A673 (cell line): ENCODE data around the gene AUNIP. TPM values are rescaled to one million over a fixed set of nuclear protein-coding genes. Genes with fewer than 3 reads are reported as not detected.

Source experiments
- BruUV-seq: library from RNA; stranded (reverse); fragments of 400-500 nt; replicated peaks from 2 replicates; lab custom pipeline; 2021; lab: Mats Ljungman, UMichigan
- CTCF ChIA-PET: fragments of 300-600 bp; sonication (Branson Sonifier 250); formaldehyde crosslinking; loops from one replicate; lab custom pipeline; 2022; ENCODE audit warnings: antibody characterized with exemption; lab: Charles Lee
- POLR2A ChIA-PET: fragments of 300-600 bp; sonication (Branson Sonifier 250); formaldehyde crosslinking; loops from one replicate; lab custom pipeline; 2022; ENCODE audit warnings: antibody characterized with exemption; ENCODE audit not compliant: low non-redundant PET; lab: Charles Lee
- DNase-seq: peaks from one replicate; pipeline ENCODE4 v3.0.0-alpha.2; 2015; ENCODE audit warnings: low spot score
- H3K27ac ChIP-seq: fragments of 200-600 bp; sonication (generic); 2 replicates; pipeline ENCODE4 v1.5.1; 2016; ENCODE audit warnings: mixed run types, low read depth, mild to moderate bottlenecking, mixed read lengths, antibody characterized with exemption, low read length; ENCODE audit not compliant: poor library complexity, severe bottlenecking
- H3K27me3 ChIP-seq: fragments of 200-600 bp; sonication (generic); replicated peaks from 2 replicates; pipeline ENCODE4 v1.6.1; 2017; ENCODE audit warnings: mixed run types, low read depth, mild to moderate bottlenecking, mixed read lengths, antibody characterized with exemption, low read length; ENCODE audit not compliant: insufficient read depth, poor library complexity
- H3K36me3 ChIP-seq: fragments of 200-600 bp; sonication (generic); 2 replicates; pipeline ENCODE4 v1.6.1; 2016; ENCODE audit warnings: mixed run types, mild to moderate bottlenecking, mixed read lengths, antibody characterized with exemption, low read length; ENCODE audit not compliant: insufficient read depth, poor library complexity, severe bottlenecking
- H3K4me1 ChIP-seq: fragments of 200-600 bp; sonication (generic); 2 replicates; pipeline ENCODE4 v1.6.1; 2017; ENCODE audit warnings: mixed run types, mild to moderate bottlenecking, mixed read lengths, antibody characterized with exemption, low read length; ENCODE audit not compliant: insufficient read depth, poor library complexity, severe bottlenecking
- H3K4me3 ChIP-seq: fragments of 200-600 bp; sonication (generic); 2 replicates; pipeline ENCODE4 v1.5.1; 2016; ENCODE audit warnings: low read depth, mixed run types, mild to moderate bottlenecking, mixed read lengths, low read length; ENCODE audit not compliant: poor library complexity, severe bottlenecking
- H3K9me3 ChIP-seq: fragments of 200-600 bp; sonication (generic); 2 replicates; pipeline ENCODE4 v1.6.1; 2016; ENCODE audit warnings: mixed run types, low read depth, mild to moderate bottlenecking, mixed read lengths, antibody characterized with exemption, low read length; ENCODE audit not compliant: poor library complexity, severe bottlenecking
- CTCF ChIP-seq: fragments of 300-800, 200-600 bp; sonication (generic); conservative IDR thresholded peaks from 2 replicates; pipeline ENCODE4 v1.5.1; 2017; ENCODE audit warnings: low read depth, mild to moderate bottlenecking, antibody characterized with exemption, low read length, moderate library complexity, mixed read lengths
- EZH2 ChIP-seq: fragments of 200-600 bp; sonication (generic); IDR thresholded peaks from 2 replicates; pipeline ENCODE4 v1.6.1; 2017; ENCODE audit warnings: borderline replicate concordance, low read depth, mild to moderate bottlenecking, mixed read lengths, antibody characterized with exemption, low read length; ENCODE audit not compliant: poor library complexity, severe bottlenecking
- intact Hi-C: fragments of 100-400 bp; cut with micrococcal nuclease; formaldehyde crosslinking; loops from one replicate; pipeline ENCODE4 v1.10.0; 2022; ENCODE audit not compliant: unreplicated experiment
- total RNA-seq: library from RNA; stranded (reverse); gene quantifications from 2 replicates; pipeline ENCODE4 v1.2.3, GENCODE V29; 2021

Gene AUNIP
- total RNA-seq, 1 experiment from 2014 or later = 18.9 TPM

GRCh38 chr1:25875856-25876692, 16.8 kb upstream of the AUNIP start:
- Histone ChIP-seq H3K4me1 (peaks cover 7% of the 10 kb centered on the region), H3K27ac (no peak overlapping the region), H3K27me3 (no peaks in the 10 kb centered on the region), H3K36me3 (no peaks in the 10 kb centered on the region), H3K9me3 (no peaks in the 10 kb centered on the region), H3K4me3 (peak overlapping the region; percentile 54)
- no TSS peak for BruUV-seq
- no peak for DNase-seq
- intact Hi-C loops = no loop called here
- CTCF ChIA-PET = no interaction called here
- POLR2A ChIA-PET = no interaction called here
- TF ChIP-seq EZH2 = no peak
- no peak for TF ChIP-seq CTCF

GRCh38 chr1:25875154-25875855, 16.0 kb upstream of the AUNIP start, which contains the start of gene PAQR7:
TSS of gene PAQR7 (minus strand) at chr1:25875708. CDS start at chr1:25863839, 11,869 bp downstream.
- intact Hi-C loops = no loop called here
- ChIA-PET POLR2A (interaction anchor here (0.6 kb wide), 1 partner anchor 56 kb away, joined by 3 read pairs; the partner anchor contains the start of gene MTFR1L), CTCF (no interaction called here)
- TF ChIP-seq CTCF (0 out of 2 replicates have a peak, but pooled peaks have one; percentile 28), EZH2 (no peak)
- Histone ChIP-seq H3K27ac (no peak within 1 kb of the TSS), H3K4me1 (peaks cover 7% of the 10 kb centered on the region), H3K9me3 (no peaks in the 10 kb centered on the region), H3K4me3 (peak within 1 kb of the TSS; percentile 54), H3K27me3 (no peaks in the 10 kb centered on the region), H3K36me3 (no peaks in the 10 kb centered on the region)
- DNase-seq = peak; percentile 62
- no TSS peak for BruUV-seq

- BruUV-seq = no TSS peak
- intact Hi-C loops = no loop called here
- Histone ChIP-seq H3K4me1 (peaks cover 7% of the 10 kb centered on the region), H3K27ac (no peak overlapping the region), H3K27me3 (no peaks in the 10 kb centered on the region), H3K9me3 (no peaks in the 10 kb centered on the region), H3K4me3 (peak overlapping the region; percentile 54), H3K36me3 (no peaks in the 10 kb centered on the region)
- no peak for TF ChIP-seq EZH2
- TF ChIP-seq CTCF = no peak
- CTCF ChIA-PET = no interaction called here
- DNase-seq = no peak
- POLR2A ChIA-PET = interaction anchor here (0.6 kb wide), 1 partner anchor 55 kb away, joined by 3 read pairs; the partner anchor contains the start of gene MTFR1L
Measured at GRCh38 chr1:25874635-25875153, 15.4 kb upstream of the AUNIP start.
